Mucosa of descending colon (tissue), 3 donors: ENCODE measurements around the gene SH3BP2. TPM values are rescaled to one million over a fixed set of nuclear protein-coding genes. Genes with fewer than 3 reads are reported as not detected.
A peak's percentile ranks its signal among the peaks of the same experiment; 100 is the strongest.

Experiments used
- ATAC-seq: fragments of 200-7000 bp; cut with Tn5 transposase; one replicate; pipeline ENCODE4 v1.9.1; 2020; ENCODE audit warnings: mild to moderate bottlenecking, moderate library complexity
- DNase-seq, 3 donors: peaks; one replicate each; pipeline ENCODE4 v3.0.0-alpha.2; 2020
- H3K36me3 ChIP-seq: fragments of 200-600 bp; one replicate; pipeline ENCODE4 v1.8.0; 2021; ENCODE audit warnings: low read depth, mild to moderate bottlenecking
- H3K4me1 ChIP-seq: fragments of 200-600 bp; one replicate; pipeline ENCODE4 v1.8.0; 2021; ENCODE audit warnings: low read depth, mild to moderate bottlenecking
- H3K4me3 ChIP-seq: fragments of 200-600 bp; one replicate; pipeline ENCODE4 v1.8.0; 2021; ENCODE audit warnings: mild to moderate bottlenecking
- H3K9me3 ChIP-seq: fragments of 200-600 bp; one replicate; pipeline ENCODE4 v1.8.0; 2021; ENCODE audit warnings: mild to moderate bottlenecking
- intact Hi-C, 2 donors: fragments of 100-400 bp; cut with DNase I in 1 of 2; cut with micrococcal nuclease in 1 of 2; formaldehyde crosslinking; loops; one replicate each; pipeline versions ENCODE4 v1.11.0 to v1.11.1; 2022; cut with DNase I, micrococcal nuclease
- total RNA-seq, 3 donors: library from RNA; stranded (reverse); fragmentation: NEBNext Ultra II Directional in 2 of 3; extraction: Animal tissue kit (Norgen Biotek cat#: 25700) in 2 of 3; gene quantifications; one replicate each; pipeline versions ENCODE4 v1.2.1 to v1.2.4, GENCODE V29; 2021 to 2023
- TF ChIP-seq, protein P1 (sequence below): fragments of 200-600 bp; IDR thresholded peaks from one replicate; pipeline ENCODE4 v1.8.0; 2022; ENCODE audit warnings: antibody characterized with exemption, mild to moderate bottlenecking
- donor health status: DM: no; HTN: no; CAD: no; lungs with moderate emphysema.
- donor health status: DM: no; HTN: no; CAD: no.
- donor health status: DM: no; HTN: yes; CAD: no.

SH3BP2 gene
- total RNA-seq, 3 donors from 2014 or later = 48.1 to 75.3 (median 73.0) TPM

- intact Hi-C loops = no loop called here
- H3K9me3 ChIP-seq = no peaks in the 10 kb centered on the region
- no peak overlapping the region for H3K4me3 ChIP-seq
- DNase-seq (peak; percentile 48 to 85 (median 72)), ATAC-seq (no peak)
- H3K36me3 ChIP-seq = no peaks in the 10 kb centered on the region
- H3K4me1 ChIP-seq = peaks cover 78% of the 10 kb centered on the region
- TF ChIP-seq, protein P1, sequence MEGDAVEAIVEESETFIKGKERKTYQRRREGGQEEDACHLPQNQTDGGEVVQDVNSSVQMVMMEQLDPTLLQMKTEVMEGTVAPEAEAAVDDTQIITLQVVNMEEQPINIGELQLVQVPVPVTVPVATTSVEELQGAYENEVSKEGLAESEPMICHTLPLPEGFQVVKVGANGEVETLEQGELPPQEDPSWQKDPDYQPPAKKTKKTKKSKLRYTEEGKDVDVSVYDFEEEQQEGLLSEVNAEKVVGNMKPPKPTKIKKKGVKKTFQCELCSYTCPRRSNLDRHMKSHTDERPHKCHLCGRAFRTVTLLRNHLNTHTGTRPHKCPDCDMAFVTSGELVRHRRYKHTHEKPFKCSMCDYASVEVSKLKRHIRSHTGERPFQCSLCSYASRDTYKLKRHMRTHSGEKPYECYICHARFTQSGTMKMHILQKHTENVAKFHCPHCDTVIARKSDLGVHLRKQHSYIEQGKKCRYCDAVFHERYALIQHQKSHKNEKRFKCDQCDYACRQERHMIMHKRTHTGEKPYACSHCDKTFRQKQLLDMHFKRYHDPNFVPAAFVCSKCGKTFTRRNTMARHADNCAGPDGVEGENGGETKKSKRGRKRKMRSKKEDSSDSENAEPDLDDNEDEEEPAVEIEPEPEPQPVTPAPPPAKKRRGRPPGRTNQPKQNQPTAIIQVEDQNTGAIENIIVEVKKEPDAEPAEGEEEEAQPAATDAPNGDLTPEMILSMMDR = no peak
Observed at GRCh38 chr4:2800691-2801596, 8.1 kb downstream of the SH3BP2 start.

DNA sequence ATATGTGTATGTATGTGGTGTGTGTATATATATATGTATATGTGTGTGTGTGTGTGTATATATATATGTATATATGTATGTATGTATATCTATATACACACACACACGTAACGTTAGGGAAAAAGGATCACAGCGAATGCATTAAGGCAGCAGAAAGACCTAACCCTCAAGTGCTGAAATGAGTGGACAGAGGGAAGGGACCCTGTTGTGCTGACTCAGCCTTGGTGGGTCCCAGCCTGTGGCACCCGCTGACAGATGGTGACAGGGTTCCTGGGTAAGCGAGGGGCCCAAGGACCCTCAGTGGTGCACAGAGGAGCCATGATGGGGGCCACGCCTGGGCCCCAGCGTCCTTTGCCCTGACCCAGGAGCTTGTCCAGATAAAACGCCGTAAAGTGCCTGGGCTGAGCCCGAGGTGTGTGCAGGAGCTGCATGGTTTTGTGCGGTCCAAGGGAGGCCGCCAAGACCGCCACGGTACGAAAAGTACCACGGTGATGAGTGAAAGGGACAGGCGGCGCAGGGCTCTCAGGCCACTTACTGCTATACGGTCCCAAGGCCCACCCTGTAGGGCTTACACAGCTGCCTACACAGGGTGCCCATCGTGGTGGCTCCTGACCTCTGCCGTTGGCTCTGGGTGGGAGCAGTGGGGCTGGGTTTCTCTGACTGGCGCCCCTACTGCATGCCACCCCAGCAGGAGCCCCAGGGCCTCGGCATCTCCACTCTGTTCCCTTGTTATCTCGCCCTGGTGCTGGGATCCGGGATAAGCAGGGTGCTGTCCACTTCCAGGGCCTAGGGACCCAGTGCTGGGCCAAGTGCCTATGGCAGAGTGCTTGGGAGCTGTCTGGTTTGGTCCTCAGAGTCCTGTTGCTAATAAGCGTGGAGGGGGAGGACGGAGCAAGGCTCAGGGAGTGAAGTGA is 10.0 kb downstream of the SH3BP2 start:
- intact Hi-C loops = no loop called here
- ATAC-seq (no peak), DNase-seq (peak; percentile 10 to 53 (median 30))
- TF ChIP-seq, protein P1 = no peak
- H3K36me3 ChIP-seq = no peaks in the 10 kb centered on the region
- H3K4me3 ChIP-seq = no peak overlapping the region
- peaks cover 81% of the 10 kb centered on the region for H3K4me1 ChIP-seq
- H3K9me3 ChIP-seq = no peaks in the 10 kb centered on the region

DNA sequence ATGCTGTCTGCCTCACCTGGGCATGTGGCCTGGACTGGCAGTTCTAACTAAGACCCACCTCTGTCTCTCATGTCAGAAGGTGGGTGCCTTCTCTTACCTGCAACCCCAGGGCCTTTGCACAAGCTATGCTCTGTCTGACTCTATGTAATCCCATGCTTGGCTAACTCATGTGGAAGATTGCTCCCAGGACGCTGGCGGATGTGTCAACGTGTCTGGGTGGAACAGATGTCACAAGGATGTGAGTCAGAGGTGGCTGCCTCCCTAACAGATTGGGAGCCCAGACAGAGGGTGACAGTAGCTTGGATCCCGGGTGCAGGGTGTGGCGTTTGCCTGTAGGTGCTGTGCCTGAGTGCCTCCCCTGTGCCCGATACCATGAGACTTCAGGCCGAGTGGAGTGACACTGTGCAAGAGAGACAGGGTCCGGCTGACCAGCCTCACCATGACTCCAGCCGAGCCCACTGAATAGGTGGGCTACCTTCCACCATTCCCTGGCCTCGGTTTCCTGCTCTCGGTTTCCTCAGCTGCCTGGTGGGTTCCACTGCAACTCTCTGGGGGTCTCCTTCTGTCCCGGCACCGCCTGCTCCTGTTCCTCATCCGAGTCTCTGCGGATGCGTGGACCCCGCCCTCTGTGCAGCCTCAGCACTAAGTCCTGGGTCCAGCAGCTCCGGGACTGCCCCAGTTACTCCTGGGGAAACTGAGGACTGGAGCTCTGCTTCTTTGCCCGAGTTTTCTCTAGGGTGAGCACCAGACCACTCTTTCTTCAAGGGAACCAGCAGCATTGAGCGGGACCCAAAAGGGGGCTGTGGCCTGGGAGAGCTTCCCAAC is 11.0 kb downstream of the SH3BP2 start:
- Histone ChIP-seq H3K4me1 (peaks cover 72% of the 10 kb centered on the region), H3K4me3 (no peak overlapping the region), H3K9me3 (no peaks in the 10 kb centered on the region), H3K36me3 (no peaks in the 10 kb centered on the region)
- DNase-seq (peak; percentile 57 to 80 (median 60)), ATAC-seq (peak; percentile 49)
- TF ChIP-seq, protein P1 = no peak
- intact Hi-C loops = no loop called here

GRCh38 chr4:2804449-2804972 is 11.6 kb downstream of the SH3BP2 start:
- peaks cover 65% of the 10 kb centered on the region for H3K4me1 ChIP-seq
- DNase-seq = peak in 2 of 3 donors; percentile 44 to 58

More at GRCh38 chr4:2804449-2804972, 11.6 kb downstream of the SH3BP2 start:
- ATAC-seq = no peak
- no peak overlapping the region for H3K4me3 ChIP-seq
- no peaks in the 10 kb centered on the region for H3K36me3 ChIP-seq
- no peaks in the 10 kb centered on the region for H3K9me3 ChIP-seq
- intact Hi-C loops = no loop called here
- TF ChIP-seq, protein P1 = no peak
